Measurements from ENCODE around the gene GRID2. TPM values are rescaled to one million over a fixed set of nuclear protein-coding genes. Genes with fewer than 3 reads are reported as not detected.

Gene GRID2
- total and polyA plus RNA-seq, 9 of the 15 experiments (the other 6 are each of a cell fraction or from before 2014, with no cell fraction given), result 0.04 TPM; not detected in 7

DNA sequence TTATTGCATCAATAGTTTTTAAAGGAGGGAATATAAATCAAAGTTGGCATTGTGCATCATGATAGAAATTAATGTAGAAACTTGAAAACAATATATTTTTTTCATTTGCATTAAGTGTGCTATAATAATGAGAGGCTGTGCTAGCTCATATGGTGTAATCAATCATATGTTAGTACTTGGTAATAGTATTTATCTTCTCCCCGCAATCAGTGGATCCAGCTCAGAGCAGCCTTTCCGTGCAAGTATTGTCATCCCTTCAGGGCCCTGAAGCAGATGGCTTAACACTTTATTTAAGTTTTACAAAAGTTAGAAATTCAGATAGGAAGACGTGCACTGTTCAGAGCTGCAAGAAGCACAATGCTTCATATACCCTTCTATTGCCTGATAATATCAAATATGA lies 908.5 kb downstream of the GRID2 start:
- H3K79me2 ChIP-seq (ENCODE audit: control insufficient read depth, insufficient read depth, low read length), result no peaks in the 10 kb centered on the region
- no peak overlapping the region for H3K27ac ChIP-seq (ENCODE audit: extremely low read depth, low read depth, low read length)
- FAIRE-seq (no peak), DNase-seq (ENCODE audit: extremely low read depth in 1 of 4, low spot score in 3 of 4) (no peak), ATAC-seq (no peak)
- no peak overlapping the region for H3K9ac ChIP-seq (ENCODE audit: insufficient read depth in 1 of 2, low read depth in 2 of 2, low read length in 2 of 2)
- intact Hi-C loops (cut with micrococcal nuclease) (no loop called here), in situ Hi-C loops (cut with MboI) (no loop called here)
- no peaks in the 10 kb centered on the region for H3K27me3 ChIP-seq (ENCODE audit: control insufficient read depth in 2 of 2, insufficient read depth in 2 of 2, low read length in 2 of 2)
- ChIA-PET CTCF (ENCODE audit: low intra/inter-chr PET ratio) (no interaction called here), POLR2A (no interaction called here)
- H3K36me3 ChIP-seq (ENCODE audit: control insufficient read depth, insufficient read depth, low read length), result no peaks in the 10 kb centered on the region
- no peak overlapping the region for H3K4me2 ChIP-seq (ENCODE audit: insufficient read depth, low read length)
- H3K9me3 ChIP-seq (replicated peaks; ENCODE audit: control insufficient read depth, insufficient read depth, low read depth, low read length), result no peaks in the 10 kb centered on the region
- H4K20me1 ChIP-seq (replicated peaks; ENCODE audit: control insufficient read depth, insufficient read depth, low read length), result no peaks in the 10 kb centered on the region
- WGBS (ENCODE audit: insufficient coverage, low coverage, missing lambda C conversion rate), result 0% methylated on average over 3 of the region's 3 CpGs
- no TSS peak for BruUV-seq (replicated peaks)
- no peak overlapping the region for H3K4me3 ChIP-seq
- no peak for TF ChIP-seq MYC (IDR thresholded peaks at IDR 0.05; ENCODE audit: low read depth, low read length)
- TF ChIP-seq MYC (CRISPR knock-in tag; IDR thresholded peaks at IDR 0.05; ENCODE audit: borderline replicate concordance, low read depth), result no peak
- no peak for TF ChIP-seq SMARCA5 (IDR thresholded peaks at IDR 0.05)
- no peak overlapping the region for H2AFZ ChIP-seq (ENCODE audit: low read depth, low read length)
- no peaks in the 10 kb centered on the region for H3K4me1 ChIP-seq (replicated peaks in 1 of 2; ENCODE audit: control insufficient read depth in 2 of 2, insufficient read depth in 2 of 2, low read length in 2 of 2)
- no peaks in the 10 kb centered on the region for H3K9me1 ChIP-seq (ENCODE audit: control insufficient read depth, insufficient read depth, low read length)

DNA sequence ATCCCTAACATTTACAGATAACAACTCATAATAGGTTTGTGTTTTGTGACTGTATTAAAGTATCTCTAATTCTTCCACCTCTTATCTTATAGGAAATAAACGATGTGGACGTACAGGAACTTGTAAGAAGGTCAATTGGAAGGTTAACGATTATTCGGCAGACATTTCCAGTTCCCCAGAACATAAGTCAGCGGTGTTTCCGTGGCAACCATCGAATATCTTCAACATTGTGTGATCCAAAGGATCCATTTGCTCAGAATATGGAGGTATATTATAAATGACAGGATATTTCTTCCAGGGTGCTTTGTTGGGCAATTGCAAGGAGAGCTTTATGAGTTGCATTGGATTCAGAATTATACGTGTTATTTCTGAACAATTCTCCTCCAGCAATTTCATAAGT lies 912.9 kb downstream of the GRID2 start:
- POLR2A ChIA-PET, result no interaction called here
- Histone ChIP-seq H4K20me1 (replicated peaks; ENCODE audit: control insufficient read depth, insufficient read depth, low read length) (no peaks in the 10 kb centered on the region), H3K4me2 (ENCODE audit: insufficient read depth, low read length) (no peak overlapping the region), H3K9ac (ENCODE audit: insufficient read depth in 1 of 2, low read depth in 2 of 2, low read length in 2 of 2) (no peak overlapping the region), H2AFZ (ENCODE audit: low read depth, low read length) (no peak overlapping the region), H3K79me2 (ENCODE audit: control insufficient read depth, insufficient read depth, low read length) (no peaks in the 10 kb centered on the region), H3K36me3 (ENCODE audit: control insufficient read depth, insufficient read depth, low read length) (no peaks in the 10 kb centered on the region), H3K27ac (ENCODE audit: extremely low read depth, low read depth, low read length) (no peak overlapping the region), H3K9me3 (replicated peaks; ENCODE audit: control insufficient read depth, insufficient read depth, low read depth, low read length) (no peaks in the 10 kb centered on the region), H3K4me3 (no peak overlapping the region), H3K9me1 (ENCODE audit: control insufficient read depth, insufficient read depth, low read length) (no peaks in the 10 kb centered on the region), H3K27me3 (ENCODE audit: control insufficient read depth in 2 of 2, insufficient read depth in 2 of 2, low read length in 2 of 2) (no peaks in the 10 kb centered on the region), H3K4me1 (replicated peaks in 1 of 2; ENCODE audit: control insufficient read depth in 2 of 2, insufficient read depth in 2 of 2, low read length in 2 of 2) (no peaks in the 10 kb centered on the region)
- FAIRE-seq (no peak), DNase-seq (ENCODE audit: extremely low read depth in 1 of 4, low spot score in 3 of 4) (no peak), ATAC-seq (no peak)
- in situ Hi-C loops (cut with MboI), result no loop called here
- CTCF ChIA-PET (ENCODE audit: low intra/inter-chr PET ratio), result no interaction called here
- intact Hi-C loops (cut with micrococcal nuclease), result no loop called here
- 0% methylated on average over 8 of the region's 8 CpGs for WGBS (ENCODE audit: insufficient coverage, low coverage, missing lambda C conversion rate)
- BruUV-seq (replicated peaks), result no TSS peak
- TF ChIP-seq RNF2 (IDR thresholded peaks at IDR 0.05), result no peak
- TF ChIP-seq, protein P1, sequence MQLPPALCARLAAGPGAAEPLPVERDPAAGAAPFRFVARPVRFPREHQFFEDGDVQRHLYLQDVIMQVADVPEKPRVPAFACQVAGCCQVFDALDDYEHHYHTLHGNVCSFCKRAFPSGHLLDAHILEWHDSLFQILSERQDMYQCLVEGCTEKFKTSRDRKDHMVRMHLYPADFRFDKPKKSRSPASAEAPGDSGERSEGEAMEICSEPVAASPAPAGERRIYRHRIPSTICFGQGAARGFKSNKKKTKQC (CRISPR knock-in tag; IDR thresholded peaks at IDR 0.05), result no peak
- no peak for TF ChIP-seq POLR2B (IDR thresholded peaks at IDR 0.05; ENCODE audit: low read depth, partially characterized antibody)
- TF ChIP-seq ZKSCAN8 (CRISPR knock-in tag; IDR thresholded peaks at IDR 0.05), result no peak
- no peak for TF ChIP-seq NR2C2 (CRISPR knock-in tag; IDR thresholded peaks at IDR 0.05)
- TF ChIP-seq NR2C2 (tag; IDR thresholded peaks at IDR 0.05), result no peak
- TF ChIP-seq ZNF354B (CRISPR knock-in tag; IDR thresholded peaks at IDR 0.05), result no peak
- TF ChIP-seq, protein P2, sequence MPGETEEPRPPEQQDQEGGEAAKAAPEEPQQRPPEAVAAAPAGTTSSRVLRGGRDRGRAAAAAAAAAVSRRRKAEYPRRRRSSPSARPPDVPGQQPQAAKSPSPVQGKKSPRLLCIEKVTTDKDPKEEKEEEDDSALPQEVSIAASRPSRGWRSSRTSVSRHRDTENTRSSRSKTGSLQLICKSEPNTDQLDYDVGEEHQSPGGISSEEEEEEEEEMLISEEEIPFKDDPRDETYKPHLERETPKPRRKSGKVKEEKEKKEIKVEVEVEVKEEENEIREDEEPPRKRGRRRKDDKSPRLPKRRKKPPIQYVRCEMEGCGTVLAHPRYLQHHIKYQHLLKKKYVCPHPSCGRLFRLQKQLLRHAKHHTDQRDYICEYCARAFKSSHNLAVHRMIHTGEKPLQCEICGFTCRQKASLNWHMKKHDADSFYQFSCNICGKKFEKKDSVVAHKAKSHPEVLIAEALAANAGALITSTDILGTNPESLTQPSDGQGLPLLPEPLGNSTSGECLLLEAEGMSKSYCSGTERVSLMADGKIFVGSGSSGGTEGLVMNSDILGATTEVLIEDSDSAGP (CRISPR knock-in tag; IDR thresholded peaks at IDR 0.05), result no peak
- TF ChIP-seq, protein P3, sequence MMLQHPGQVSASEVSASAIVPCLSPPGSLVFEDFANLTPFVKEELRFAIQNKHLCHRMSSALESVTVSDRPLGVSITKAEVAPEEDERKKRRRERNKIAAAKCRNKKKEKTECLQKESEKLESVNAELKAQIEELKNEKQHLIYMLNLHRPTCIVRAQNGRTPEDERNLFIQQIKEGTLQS (IDR thresholded peaks at IDR 0.05), result no peak
- TF ChIP-seq, protein P3 (CRISPR knock-in tag; conservative IDR thresholded peaks at IDR 0.05), result no peak
- no peak for TF ChIP-seq XRCC4 (IDR thresholded peaks at IDR 0.05; ENCODE audit: extremely low read depth, insufficient read depth, insufficient read length)
- TF ChIP-seq NR2F6 (CRISPR knock-in tag; IDR thresholded peaks at IDR 0.05), result no peak
- TF ChIP-seq CXXC5 (CRISPR knock-in tag; IDR thresholded peaks at IDR 0.05), result no peak
